ENCODE results near the gene SIVA1. TPM values are rescaled to one million over a fixed set of nuclear protein-coding genes. Genes with fewer than 3 reads are reported as not detected.

SIVA1 gene
- total and polyA plus RNA-seq, 2 of the 4 experiments (the other 2 are of a cell fraction), result 166 to 184 TPM

DNA sequence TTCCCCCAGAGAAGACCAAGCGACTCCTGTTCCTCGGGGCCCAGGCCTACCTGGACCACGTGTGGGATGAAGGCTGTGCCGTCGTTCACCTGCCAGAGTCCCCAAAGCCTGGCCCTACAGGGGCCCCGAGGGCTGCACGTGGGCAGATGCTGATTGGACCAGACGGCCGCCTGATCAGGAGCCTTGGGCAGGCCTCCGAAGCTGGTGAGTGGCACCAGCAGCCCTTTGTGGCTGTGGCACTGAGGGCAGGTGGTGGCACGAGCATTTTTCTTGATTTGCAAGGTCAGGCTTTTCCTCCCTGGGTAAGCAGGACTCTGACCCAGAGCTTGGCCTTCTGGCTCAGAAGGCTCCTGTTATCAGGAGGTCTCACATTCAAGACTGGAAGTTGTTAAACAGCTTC lies 2.7 kb downstream of the SIVA1 start:
- DNase-seq (no peak), ATAC-seq (ENCODE audit: low read depth) (no peak)
- Histone ChIP-seq H3K23ac (ENCODE audit: low read depth, low read length) (no peak overlapping the region), H3K4ac (ENCODE audit: low read depth, low read length) (no peak overlapping the region), H3K18ac (ENCODE audit: low read depth, low read length) (no peak overlapping the region), H3K4me1 (ENCODE audit: control insufficient read depth, insufficient read depth, low read length) (peaks cover 6% of the 10 kb centered on the region; the same call in 1 of the 2 replicates), H3K14ac (replicated peaks; ENCODE audit: low read depth, low read length) (no peak overlapping the region), H3K27me3 (ENCODE audit: control insufficient read depth, insufficient read depth, low read length) (no peaks in the 10 kb centered on the region), H2BK120ac (ENCODE audit: low read depth, low read length) (no peak overlapping the region), H3K36me3 (ENCODE audit: control insufficient read depth, insufficient read depth, low read length) (peaks cover 39% of the 10 kb centered on the region), H2BK15ac (ENCODE audit: low read depth, low read length) (no peak overlapping the region), H2AK9ac (replicated peaks; ENCODE audit: low read depth, low read length, poor library complexity) (no peak overlapping the region), H4K91ac (ENCODE audit: insufficient read depth, low read depth, low read length) (no peak overlapping the region), H2BK20ac (ENCODE audit: low read depth, low read length) (no peak overlapping the region), H2AK5ac (ENCODE audit: low read depth, low read length) (no peak overlapping the region), H2BK5ac (ENCODE audit: low read depth, low read length, poor library complexity, severe bottlenecking) (no peak overlapping the region), H4K5ac (ENCODE audit: low read depth, low read length) (no peak overlapping the region), H3K79me1 (ENCODE audit: low read depth in 1 of 2, low read length in 2 of 2) (peaks cover 8 to 61% of the 10 kb centered on the region in 2 experiments; a peak in 2 of 4 replicates), H3K9me3 (ENCODE audit: control insufficient read depth, insufficient read depth, low read length) (no peaks in the 10 kb centered on the region), H3K9me1 (ENCODE audit: insufficient read depth, low read length) (no peaks in the 10 kb centered on the region), H2AFZ (replicated peaks; ENCODE audit: low read length, poor library complexity) (no peak overlapping the region), H4K8ac (ENCODE audit: low read depth in 2 of 2, low read length in 2 of 2) (no peak overlapping the region), H3K4me2 (ENCODE audit: low read depth, low read length) (no peak overlapping the region), H3K4me3 (ENCODE audit: insufficient read depth, low read depth, low read length) (no peak overlapping the region), H3K27ac (ENCODE audit: insufficient read depth, low read length) (no peak overlapping the region), H4K20me1 (ENCODE audit: insufficient read depth, low read length) (peaks cover 54% of the 10 kb centered on the region), H3K9ac (ENCODE audit: low read depth, low read length) (no peak overlapping the region), H3K56ac (ENCODE audit: extremely low read depth, insufficient read depth, low read length) (no peak overlapping the region)
- in situ Hi-C loops (cut with MboI; ENCODE audit: low sequenced_read_pairs) (no loop called here), intact Hi-C loops (cut with micrococcal nuclease) (no loop called here), dilution Hi-C loops (cut with HindIII; ENCODE audit: low sequenced_read_pairs, unreplicated experiment) (no loop called here)
- TF ChIP-seq MAFK (IDR thresholded peaks at IDR 0.05; ENCODE audit: low read depth, low read length) (no peak), RAD21 (IDR thresholded peaks at IDR 0.05; ENCODE audit: low read length) (no peak)
- POLR2A ChIA-PET (ENCODE audit: unreplicated experiment), result no interaction called here
- WGBS, 2 experiments (ENCODE audit: extremely low coverage in 2 of 2, insufficient read length in 1 of 2), result 79% methylated on average over 5 of the region's 11 CpGs; no CpG with 5 or more reads in 1 of the 2 experiments
- BruUV-seq (replicated peaks), result no TSS peak
- CTCF ChIA-PET, result no interaction called here
